AG10803 (cell line): ENCODE measurements around the gene GATD1.
A peak's percentile ranks its signal among the peaks of the same experiment; 100 is the strongest.

Source experiments
- DNase-seq: peaks from one replicate; pipeline ENCODE4 v3.0.0; 2010; ENCODE audit warnings: low read depth
- H3K4me3 ChIP-seq: 2 replicates; pipeline ENCODE4 v1.5.1; 2011; ENCODE audit warnings: mild to moderate bottlenecking, low read length, control low read depth
- CTCF ChIP-seq: conservative IDR thresholded peaks from 2 replicates; pipeline ENCODE4 v1.5.1; 2011; ENCODE audit warnings: mild to moderate bottlenecking, low read length, control low read depth, inconsistent platforms

The GATD1 gene

GRCh38 chr11:767238-767637 is 10.0 kb downstream of the GATD1 start:
- no peak for TF ChIP-seq CTCF
- no peak for DNase-seq
- H3K4me3 ChIP-seq, result no peak overlapping the region

GRCh38 chr11:766936-767210 is 10.4 kb downstream of the GATD1 start:
- TF ChIP-seq CTCF, result no peak
- no peak overlapping the region for H3K4me3 ChIP-seq
- no peak for DNase-seq

GRCh38 chr11:766106-766935 is 11.0 kb downstream of the GATD1 start:
- no peak for TF ChIP-seq CTCF
- H3K4me3 ChIP-seq, result no peak overlapping the region
- no peak for DNase-seq

- no peak for TF ChIP-seq CTCF
These were observed 11.5 kb downstream of the GATD1 start for GRCh38 chr11:765802-766091.

GRCh38 chr11:765025-765801 is 12.1 kb downstream of the GATD1 start:
- peak; percentile 52 for TF ChIP-seq CTCF
- peak; percentile 58 for DNase-seq
- H3K4me3 ChIP-seq, result no peak overlapping the region

More at GRCh38 chr11:765802-766091, 11.5 kb downstream of the GATD1 start:
- DNase-seq, result no peak
- H3K4me3 ChIP-seq, result no peak overlapping the region

GRCh38 chr11:764322-765024 is 12.8 kb downstream of the GATD1 start:
- no peak for TF ChIP-seq CTCF
- no peak for DNase-seq
- H3K4me3 ChIP-seq, result no peak overlapping the region
